ENCODE measurements around the gene DVL3. TPM values are rescaled to one million over a fixed set of nuclear protein-coding genes. Genes with fewer than 3 reads are reported as not detected.

DVL3 gene
- polyA plus RNA-seq, 1 donor (not counting 4 experiments of a cell fraction or from before 2014, with no cell fraction given): 18.5 TPM

DNA sequence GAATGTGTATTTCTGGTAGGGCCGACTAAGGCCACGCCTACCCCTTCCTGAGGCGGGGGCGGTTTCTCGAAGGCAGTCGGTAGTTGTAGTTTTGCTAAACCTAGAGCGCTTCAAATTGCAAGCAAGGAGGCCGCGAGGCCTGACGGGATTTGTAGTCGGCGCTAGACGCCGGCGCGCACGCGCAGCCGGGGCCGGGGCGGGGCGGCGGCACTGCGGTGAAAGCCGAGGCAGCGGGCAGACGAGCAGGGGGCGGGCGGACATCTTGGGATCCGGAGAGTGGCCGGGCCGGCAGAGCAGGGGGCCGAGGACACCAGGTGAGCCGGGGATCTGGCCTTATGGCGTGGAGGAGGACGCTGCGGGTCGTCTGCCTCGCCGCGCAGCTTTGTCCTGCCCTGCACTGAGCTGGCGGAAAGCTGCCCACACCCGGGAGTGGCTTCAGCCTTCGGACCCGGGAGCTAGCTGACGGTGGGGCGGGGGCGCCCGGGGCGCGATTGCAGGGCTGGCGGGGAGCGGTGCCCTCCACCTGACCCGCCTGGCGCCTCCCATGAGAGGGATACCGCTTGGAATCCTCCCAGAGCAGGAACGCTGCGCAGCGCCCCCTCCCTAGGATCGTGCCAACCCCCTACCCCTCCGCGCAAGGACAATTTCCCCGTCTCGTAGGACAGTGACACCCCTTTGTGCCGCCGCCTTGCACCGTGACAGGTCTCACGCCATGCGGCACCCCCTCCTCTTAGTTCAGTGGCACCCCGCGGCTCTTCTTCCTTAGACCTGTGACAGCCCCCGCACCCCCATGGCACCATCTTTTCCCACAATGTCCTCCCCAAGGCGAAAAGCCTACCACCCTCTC, 19.7 kb downstream of the DVL3 start, which contains the start of gene AP2M1:
TSS of gene AP2M1 (plus strand) at position 210 of the 847 bp plus-strand sequence. CDS start 2,139 bp downstream, outside the sequence.
- Histone ChIP-seq H2AFZ (ENCODE audit: control insufficient read depth, low read length) (peak within 1 kb of the TSS; percentile 90), H3K9ac (ENCODE audit: control insufficient read depth, extremely low read depth, insufficient read depth, low read length) (peak within 1 kb of the TSS; percentile 91), H3K4me2 (ENCODE audit: control insufficient read depth, extremely low read depth, insufficient read depth, low read depth, low read length) (peak within 1 kb of the TSS; percentile 98), H3K79me2 (ENCODE audit: control insufficient read depth, insufficient read depth, low read length) (peaks cover 44% of the 10 kb centered on the region), H3K4me3 (ENCODE audit: control insufficient read depth in 2 of 3, extremely low read depth in 1 of 3, insufficient read depth in 2 of 3, low read depth in 1 of 3, low read length in 3 of 3) (peak within 1 kb of the TSS; percentile 73 to 91 (median 91)), H3K27ac (ENCODE audit: control insufficient read depth, insufficient read depth, low read length) (peak within 1 kb of the TSS; percentile 80), H3K4me1 (ENCODE audit: control insufficient read depth, extremely low read depth, insufficient read depth, low read length) (peaks cover 29% of the 10 kb centered on the region), H3K27me3 (ENCODE audit: control insufficient read depth, extremely low read depth, insufficient read depth, low read length) (no peaks in the 10 kb centered on the region), H3K36me3 (ENCODE audit: control insufficient read depth in 2 of 2, extremely low read depth in 1 of 2, insufficient read depth in 2 of 2, low read length in 2 of 2) (peaks cover 30 to 44% of the 10 kb centered on the region in 2 experiments), H4K20me1 (ENCODE audit: control insufficient read depth, extremely low read depth, insufficient read depth, low read length) (no peaks in the 10 kb centered on the region), H3K9me3 (ENCODE audit: control insufficient read depth, low read depth, low read length) (no peaks in the 10 kb centered on the region), H3K9me1 (ENCODE audit: control insufficient read depth, extremely low read depth, insufficient read depth, low read length) (no peaks in the 10 kb centered on the region)
- TF ChIP-seq, protein P1, sequence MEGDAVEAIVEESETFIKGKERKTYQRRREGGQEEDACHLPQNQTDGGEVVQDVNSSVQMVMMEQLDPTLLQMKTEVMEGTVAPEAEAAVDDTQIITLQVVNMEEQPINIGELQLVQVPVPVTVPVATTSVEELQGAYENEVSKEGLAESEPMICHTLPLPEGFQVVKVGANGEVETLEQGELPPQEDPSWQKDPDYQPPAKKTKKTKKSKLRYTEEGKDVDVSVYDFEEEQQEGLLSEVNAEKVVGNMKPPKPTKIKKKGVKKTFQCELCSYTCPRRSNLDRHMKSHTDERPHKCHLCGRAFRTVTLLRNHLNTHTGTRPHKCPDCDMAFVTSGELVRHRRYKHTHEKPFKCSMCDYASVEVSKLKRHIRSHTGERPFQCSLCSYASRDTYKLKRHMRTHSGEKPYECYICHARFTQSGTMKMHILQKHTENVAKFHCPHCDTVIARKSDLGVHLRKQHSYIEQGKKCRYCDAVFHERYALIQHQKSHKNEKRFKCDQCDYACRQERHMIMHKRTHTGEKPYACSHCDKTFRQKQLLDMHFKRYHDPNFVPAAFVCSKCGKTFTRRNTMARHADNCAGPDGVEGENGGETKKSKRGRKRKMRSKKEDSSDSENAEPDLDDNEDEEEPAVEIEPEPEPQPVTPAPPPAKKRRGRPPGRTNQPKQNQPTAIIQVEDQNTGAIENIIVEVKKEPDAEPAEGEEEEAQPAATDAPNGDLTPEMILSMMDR (optimal IDR thresholded peaks at IDR 0.05 in 1 of 3, IDR thresholded peaks at IDR 0.05 in 1 of 3, conservative IDR thresholded peaks at IDR 0.05 in 1 of 3; ENCODE audit: extremely low read depth in 1 of 3, insufficient read depth in 2 of 3, low read length in 3 of 3): peak in 2 of 3 experiments; percentile 8 to 28
- TF ChIP-seq EZH2 (IDR thresholded peaks at IDR 0.05; ENCODE audit: low read length): no peak
- dilution Hi-C loops (cut with MboI; ENCODE audit: extremely low pct_ligation_motif_present, low sequenced_read_pairs): no loop called here
- DNase-seq (ENCODE audit: low read depth, low spot score) (peak; percentile 95), FAIRE-seq (no peak)

DNA sequence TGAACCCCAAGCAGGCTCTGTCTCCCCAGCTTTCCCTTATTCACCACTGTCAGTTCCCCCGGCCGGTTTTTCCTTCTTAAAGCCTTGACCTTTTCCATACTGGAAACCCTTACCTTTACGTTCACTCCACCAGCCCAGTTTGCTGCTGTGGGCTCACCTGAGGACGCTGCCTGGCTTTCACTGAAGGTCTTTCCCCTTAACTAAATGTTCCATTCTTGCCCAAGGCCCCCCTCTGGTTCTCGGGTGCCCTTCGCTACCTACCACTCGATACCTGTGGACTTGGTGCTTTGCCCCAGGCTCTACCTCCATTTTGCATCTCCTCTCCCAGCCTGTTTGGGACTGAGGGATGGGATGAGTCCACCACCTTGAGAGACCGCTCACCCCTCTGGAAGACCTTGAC, 20.3 kb downstream of the DVL3 start:
- TF ChIP-seq, protein P1 (optimal IDR thresholded peaks at IDR 0.05 in 1 of 3, IDR thresholded peaks at IDR 0.05 in 1 of 3, conservative IDR thresholded peaks at IDR 0.05 in 1 of 3; ENCODE audit: extremely low read depth in 1 of 3, insufficient read depth in 2 of 3, low read length in 3 of 3): no peak
- TF ChIP-seq EZH2 (IDR thresholded peaks at IDR 0.05; ENCODE audit: low read length): no peak
- no peaks in the 10 kb centered on the region for H3K9me1 ChIP-seq (ENCODE audit: control insufficient read depth, extremely low read depth, insufficient read depth, low read length)
- peak overlapping the region; percentile 73 to 91 (median 91) for H3K4me3 ChIP-seq (ENCODE audit: control insufficient read depth in 2 of 3, extremely low read depth in 1 of 3, insufficient read depth in 2 of 3, low read depth in 1 of 3, low read length in 3 of 3)
- H3K27me3 ChIP-seq (ENCODE audit: control insufficient read depth, extremely low read depth, insufficient read depth, low read length): no peaks in the 10 kb centered on the region
- peaks cover 44% of the 10 kb centered on the region for H3K79me2 ChIP-seq (ENCODE audit: control insufficient read depth, insufficient read depth, low read length)
- dilution Hi-C loops (cut with MboI; ENCODE audit: extremely low pct_ligation_motif_present, low sequenced_read_pairs): no loop called here
- H3K36me3 ChIP-seq (ENCODE audit: control insufficient read depth in 2 of 2, extremely low read depth in 1 of 2, insufficient read depth in 2 of 2, low read length in 2 of 2): peaks cover 36 to 46% of the 10 kb centered on the region in 2 experiments
- H2AFZ ChIP-seq (ENCODE audit: control insufficient read depth, low read length): no peak overlapping the region
- H3K27ac ChIP-seq (ENCODE audit: control insufficient read depth, insufficient read depth, low read length): peak overlapping the region; percentile 80
- H3K4me1 ChIP-seq (ENCODE audit: control insufficient read depth, extremely low read depth, insufficient read depth, low read length): peaks cover 29% of the 10 kb centered on the region
- H3K9me3 ChIP-seq (ENCODE audit: control insufficient read depth, low read depth, low read length): no peaks in the 10 kb centered on the region
- DNase-seq (ENCODE audit: low read depth, low spot score) (no peak), FAIRE-seq (no peak)
- peak overlapping the region; percentile 91 for H3K9ac ChIP-seq (ENCODE audit: control insufficient read depth, extremely low read depth, insufficient read depth, low read length)
- no peaks in the 10 kb centered on the region for H4K20me1 ChIP-seq (ENCODE audit: control insufficient read depth, extremely low read depth, insufficient read depth, low read length)
- H3K4me2 ChIP-seq (ENCODE audit: control insufficient read depth, extremely low read depth, insufficient read depth, low read depth, low read length): peak overlapping the region; percentile 98
